Gastrocnemius medialis (tissue), 4 donors: ENCODE measurements around the gene FASN. TPM values are rescaled to one million over a fixed set of nuclear protein-coding genes. Genes with fewer than 3 reads are reported as not detected.

Experiments
- ATAC-seq, 2 donors: fragments of 150-250 bp; one replicate each; pipeline ENCODE4 v1.9.1; 2016
- DNase-seq, 2 donors: peaks; one replicate each; pipeline ENCODE4 v3.0.0-alpha.2; 2019
- H3K27ac ChIP-seq, 4 donors: fragments of 200-600 bp; sonication (generic); 1 replicate in 1 of 4; 2 replicates in 3 of 4; pipeline ENCODE4 v1.5.1; 2016 to 2018; ENCODE audit warnings: mild to moderate bottlenecking in 2 of 4, moderate library complexity in 1 of 4
- H3K27me3 ChIP-seq, 3 donors: fragments of 200-600 bp; sonication (generic) in 2 of 3; 1 replicate in 1 of 3; 2 replicates in 2 of 3; pipeline versions ENCODE4 v1.5.1 to v1.6.0; 2016 to 2019; ENCODE audit warnings: mild to moderate bottlenecking in 1 of 3, moderate library complexity in 1 of 3
- H3K36me3 ChIP-seq, 2 donors: fragments of 200-600 bp; sonication (generic) in 1 of 2; one replicate each; pipeline ENCODE4 v1.5.1; 2017 to 2018
- H3K4me1 ChIP-seq, 2 donors: fragments of 200-600 bp; sonication (generic) in 1 of 2; one replicate each; pipeline ENCODE4 v1.5.1; 2016 to 2017; ENCODE audit warnings: mild to moderate bottlenecking in 2 of 2
- H3K4me3 ChIP-seq, 4 donors: fragments of 200-600 bp; sonication (generic) in 3 of 4; 1 replicate in 1 of 4; 2 replicates in 3 of 4; pipeline ENCODE4 v1.5.1; 2016 to 2019; ENCODE audit warnings: mild to moderate bottlenecking in 2 of 4
- H3K9me3 ChIP-seq, 3 donors: fragments of 200-600 bp; sonication (generic) in 2 of 3; 1 replicate in 1 of 3; 2 replicates in 2 of 3; pipeline ENCODE4 v1.5.1; 2016 to 2019
- POLR2A ChIP-seq, 2 donors: fragments of 450-650 bp; IDR thresholded peaks; one replicate each; pipeline ENCODE4 v1.6.1; 2017; ENCODE audit warnings: antibody characterized with exemption in 2 of 2, mild to moderate bottlenecking in 2 of 2, moderate library complexity in 2 of 2
- in situ Hi-C, 4 donors: fragments of 200-750 bp; cut with MboI; loops; one replicate each; pipeline versions ENCODE4 v1.15.0 to v1.8.0; 2017; ENCODE audit warnings: low sequenced_read_pairs in 4 of 4
- intact Hi-C: fragments of 100-400 bp; cut with DNase I; formaldehyde crosslinking; loops from one replicate; pipeline ENCODE4 v1.15.1; 2023; ENCODE audit warnings: low total_unique reads
- total RNA-seq, 4 donors: library from RNA; depleted of rRNA; stranded (reverse); fragments of >200 nt; gene quantifications; one replicate each; pipeline versions ENCODE4 v1.1.0 to v1.2.3, GENCODE V29; 2016
- TF ChIP-seq, protein P1 (sequence below), 5 experiments: fragments of 450-650 bp in 3 of 5; fragments of 200-600 bp in 2 of 5; sonication (generic) in 2 of 5; IDR thresholded peaks in 4 of 5; conservative IDR thresholded peaks in 1 of 5; 1 replicate in 4 of 5; 2 replicates in 1 of 5; pipeline ENCODE4 v1.5.1; 2016 to 2019; ENCODE audit warnings: antibody characterized with exemption in 5 of 5, mild to moderate bottlenecking in 3 of 5, moderate library complexity in 3 of 5

FASN gene
- total RNA-seq, 4 donors from 2014 or later: 16.3 to 34.5 (median 26.3) TPM

DNA sequence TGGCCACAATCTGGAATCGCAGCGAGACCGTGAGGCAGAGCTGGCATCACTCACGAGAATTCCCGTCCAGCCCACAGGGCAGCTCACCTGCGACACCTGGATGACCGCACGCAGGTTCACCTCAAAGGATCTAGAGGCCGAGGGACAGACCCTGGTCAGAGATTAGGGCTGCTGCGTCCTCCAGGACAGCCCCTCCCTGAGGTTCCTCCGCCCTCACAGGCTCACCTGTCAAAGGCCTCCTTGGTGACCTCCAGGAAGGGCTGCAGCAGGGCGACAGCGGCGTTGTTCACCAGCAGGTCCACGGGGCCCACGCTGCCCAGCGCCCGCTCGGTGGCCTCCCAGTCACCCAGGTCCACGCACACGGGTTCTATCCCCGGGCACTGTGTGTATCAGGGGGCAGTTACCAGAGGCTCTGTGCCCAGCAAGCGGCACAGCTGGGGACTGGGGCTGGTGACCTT is 61.4 kb downstream of the FASN start:
- DNase-seq (no peak), ATAC-seq (no peak)
- Histone ChIP-seq H3K36me3 (peaks cover 3 to 16% of the 10 kb centered on the region in 2 donors), H3K9me3 (no peaks in the 10 kb centered on the region), H3K4me3 (peak overlapping the region; percentile 63 to 89 (median 78)), H3K4me1 (peaks cover 9 to 25% of the 10 kb centered on the region in 2 donors), H3K27me3 (peaks cover 7 to 11% (median 10%) of the 10 kb centered on the region in 3 donors), H3K27ac (peak overlapping the region; percentile 85 to 99 (median 95))
- in situ Hi-C loops (loop anchor here (10.0 to 25.0 kb wide), 2 partner anchors 101 to 118 kb away; no protein-coding TSS in a partner anchor), intact Hi-C loops (loop anchor here (1.0 to 5.0 kb wide), 3 partner anchors 13 to 201 kb away; partner anchors contain the start of genes FASN and LRRC45)
- TF ChIP-seq, protein P1, sequence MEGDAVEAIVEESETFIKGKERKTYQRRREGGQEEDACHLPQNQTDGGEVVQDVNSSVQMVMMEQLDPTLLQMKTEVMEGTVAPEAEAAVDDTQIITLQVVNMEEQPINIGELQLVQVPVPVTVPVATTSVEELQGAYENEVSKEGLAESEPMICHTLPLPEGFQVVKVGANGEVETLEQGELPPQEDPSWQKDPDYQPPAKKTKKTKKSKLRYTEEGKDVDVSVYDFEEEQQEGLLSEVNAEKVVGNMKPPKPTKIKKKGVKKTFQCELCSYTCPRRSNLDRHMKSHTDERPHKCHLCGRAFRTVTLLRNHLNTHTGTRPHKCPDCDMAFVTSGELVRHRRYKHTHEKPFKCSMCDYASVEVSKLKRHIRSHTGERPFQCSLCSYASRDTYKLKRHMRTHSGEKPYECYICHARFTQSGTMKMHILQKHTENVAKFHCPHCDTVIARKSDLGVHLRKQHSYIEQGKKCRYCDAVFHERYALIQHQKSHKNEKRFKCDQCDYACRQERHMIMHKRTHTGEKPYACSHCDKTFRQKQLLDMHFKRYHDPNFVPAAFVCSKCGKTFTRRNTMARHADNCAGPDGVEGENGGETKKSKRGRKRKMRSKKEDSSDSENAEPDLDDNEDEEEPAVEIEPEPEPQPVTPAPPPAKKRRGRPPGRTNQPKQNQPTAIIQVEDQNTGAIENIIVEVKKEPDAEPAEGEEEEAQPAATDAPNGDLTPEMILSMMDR (IDR thresholded peaks at IDR 0.05 in 4 of 5, conservative IDR thresholded peaks at IDR 0.05 in 1 of 5): no peak
- TF ChIP-seq POLR2A (IDR thresholded peaks at IDR 0.05): no peak

DNA sequence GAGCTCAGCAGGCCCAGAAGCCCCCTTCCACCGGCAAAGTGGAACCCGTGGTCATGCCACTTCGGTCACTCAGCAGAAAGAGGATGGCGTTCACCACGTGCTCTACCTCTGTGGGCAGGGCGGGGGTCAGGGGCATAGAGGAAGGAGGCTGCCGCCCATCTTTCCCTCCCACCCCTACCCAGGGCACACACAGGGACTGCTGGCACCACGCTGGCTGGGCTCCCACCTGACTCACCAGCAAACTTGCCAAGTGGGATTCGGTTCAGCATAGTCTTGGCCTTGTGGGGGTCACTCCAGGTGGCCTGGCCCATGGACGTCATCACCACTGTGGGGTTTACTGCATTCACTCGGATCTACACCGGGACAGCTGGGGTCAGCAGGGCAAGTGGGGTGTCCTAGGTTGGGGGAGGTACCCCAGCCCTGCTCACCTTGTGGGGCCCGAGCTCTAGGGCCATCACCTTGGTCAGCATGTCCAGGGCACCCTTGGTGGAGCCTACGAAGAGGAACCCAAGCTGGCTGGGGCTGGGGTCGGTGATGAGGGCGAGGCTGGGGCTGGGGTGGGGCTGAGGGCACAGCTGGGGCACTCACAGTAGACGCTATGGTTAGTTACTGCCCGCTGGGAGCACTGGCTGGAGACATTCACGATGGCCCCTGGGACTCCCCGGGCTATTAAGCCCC is 61.9 kb downstream of the FASN start:
- intact Hi-C loops (loop anchor here (5.0 kb wide), 1 partner anchor 201 kb away; no protein-coding TSS in a partner anchor), in situ Hi-C loops (loop anchor here (10.0 to 25.0 kb wide), 2 partner anchors 101 to 119 kb away; no protein-coding TSS in a partner anchor)
- Histone ChIP-seq H3K4me3 (peak overlapping the region; percentile 63 to 89 (median 78)), H3K36me3 (peaks cover 3 to 16% of the 10 kb centered on the region in 2 donors), H3K27ac (peak overlapping the region; percentile 85 to 99 (median 95)), H3K4me1 (peaks cover 9 to 26% of the 10 kb centered on the region in 2 donors), H3K9me3 (no peaks in the 10 kb centered on the region), H3K27me3 (peaks cover 8 to 11% (median 10%) of the 10 kb centered on the region in 3 donors)
- peak in 1 of 2 donors; percentile 60 for DNase-seq
- ATAC-seq: no peak
- TF ChIP-seq POLR2A (IDR thresholded peaks at IDR 0.05): no peak
- TF ChIP-seq, protein P1 (IDR thresholded peaks at IDR 0.05 in 4 of 5, conservative IDR thresholded peaks at IDR 0.05 in 1 of 5): no peak

DNA sequence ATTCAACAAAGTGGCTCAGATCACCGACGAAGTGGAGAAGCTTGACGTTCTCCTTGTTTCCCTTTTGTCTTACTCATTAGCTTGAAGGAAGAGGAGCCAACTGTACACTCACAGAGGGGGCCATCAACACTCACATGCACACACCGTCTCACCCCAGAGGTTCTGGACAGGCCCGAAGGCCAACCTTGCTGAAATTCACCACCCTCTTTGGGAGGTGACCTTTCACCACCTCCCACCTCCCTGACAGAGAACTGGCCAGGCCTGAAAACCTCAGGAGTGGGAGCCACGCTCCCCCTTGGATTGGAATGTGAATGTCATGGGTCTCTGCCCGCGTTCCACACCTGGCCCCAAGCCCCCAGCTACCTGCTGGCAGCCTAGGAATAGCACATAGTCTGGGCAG is 62.5 kb downstream of the FASN start:
- no peaks in the 10 kb centered on the region for H3K9me3 ChIP-seq
- intact Hi-C loops: loop anchor here (5.0 kb wide), 1 partner anchor 202 kb away; no protein-coding TSS in a partner anchor

DNA sequence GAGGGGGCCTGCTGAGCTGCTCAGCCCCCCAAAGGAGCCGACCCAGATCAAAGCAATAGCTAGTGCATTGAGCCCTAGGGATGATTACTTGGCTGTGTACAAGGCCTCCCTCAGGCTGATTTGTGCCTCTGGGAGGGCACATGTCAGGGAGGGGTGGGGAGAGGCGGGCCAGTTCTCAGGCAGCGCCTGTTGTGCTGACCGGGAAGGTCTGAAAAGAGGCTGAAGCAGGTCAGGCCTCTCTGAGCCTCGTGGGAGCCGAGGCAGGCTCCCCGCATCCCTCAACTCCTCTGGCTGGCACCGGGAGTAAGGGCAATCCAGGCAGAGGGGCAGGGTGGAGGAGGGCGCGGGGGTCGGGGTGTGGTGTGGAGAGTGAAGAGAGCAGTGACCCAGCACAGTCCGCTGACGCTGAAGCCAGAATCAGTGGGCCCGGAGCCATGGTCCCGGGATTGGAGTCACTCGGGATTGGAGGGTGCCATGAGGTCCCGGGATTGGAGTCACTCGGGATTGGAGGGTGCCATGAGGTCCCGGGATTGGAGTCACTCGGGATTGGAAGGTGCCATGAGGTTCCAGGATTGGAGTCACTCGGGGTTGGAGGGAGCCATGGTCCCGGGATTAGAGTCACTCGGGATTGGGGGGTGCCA is 63.5 kb downstream of the FASN start:
- no peak for ATAC-seq
- intact Hi-C loops: loop anchor here (5.0 kb wide), 1 partner anchor 203 kb away; no protein-coding TSS in a partner anchor

More for the DNA sequence above, 62.5 kb downstream of the FASN start:
- Histone ChIP-seq H3K27ac (peak overlapping the region in 3 of 4 donors; percentile 85 to 99 (median 92)), H3K27me3 (peaks cover 10 to 14% (median 11%) of the 10 kb centered on the region in 3 donors), H3K4me1 (peaks cover 12 to 32% of the 10 kb centered on the region in 2 donors), H3K4me3 (no peak overlapping the region), H3K36me3 (peaks cover 3 to 16% of the 10 kb centered on the region in 2 donors)
- in situ Hi-C loops: loop anchor here (10.0 to 25.0 kb wide), 2 partner anchors 102 to 119 kb away; no protein-coding TSS in a partner anchor
- no peak for TF ChIP-seq POLR2A (IDR thresholded peaks at IDR 0.05)
- TF ChIP-seq, protein P1 (IDR thresholded peaks at IDR 0.05 in 4 of 5, conservative IDR thresholded peaks at IDR 0.05 in 1 of 5): no peak
- no peak for DNase-seq
- no peak for ATAC-seq

More for the DNA sequence above, 63.5 kb downstream of the FASN start:
- Histone ChIP-seq H3K36me3 (peaks cover 3 to 16% of the 10 kb centered on the region in 2 donors), H3K9me3 (no peaks in the 10 kb centered on the region), H3K27ac (no peak overlapping the region), H3K4me3 (no peak overlapping the region), H3K27me3 (peaks cover 10 to 14% (median 11%) of the 10 kb centered on the region in 3 donors), H3K4me1 (peaks cover 12 to 40% of the 10 kb centered on the region in 2 donors)
- DNase-seq: no peak
- TF ChIP-seq, protein P1 (IDR thresholded peaks at IDR 0.05 in 4 of 5, conservative IDR thresholded peaks at IDR 0.05 in 1 of 5): no peak
- TF ChIP-seq POLR2A (IDR thresholded peaks at IDR 0.05): no peak
- in situ Hi-C loops: loop anchor here (10.0 to 25.0 kb wide), 2 partner anchors 103 to 120 kb away; no protein-coding TSS in a partner anchor
